Bronchial epithelial cell (primary cell): Measurements from ENCODE around the gene ZFAND3. TPM values are rescaled to one million over a fixed set of nuclear protein-coding genes. Genes with fewer than 3 reads are reported as not detected.
"Not testable (repeated sequence)": the region's sequence is repeated elsewhere in the genome, so short reads cannot be mapped to it uniquely, and the experiment has no call there.

Experiments used
- DNase-seq: peaks from one replicate; pipeline ENCODE4 v3.0.0-alpha.2; 2010; ENCODE audit warnings: low read depth
- FAIRE-seq: peaks from 2 replicates; lab custom pipeline; 2011; peaks lifted over from hg19 to GRCh38; lab: Jason Lieb, UNC
- H3K27me3 ChIP-seq: 2 replicates; pipeline ENCODE4 v1.5.1; 2011; ENCODE audit warnings: low read length; ENCODE audit not compliant: control insufficient read depth, insufficient read depth
- H3K36me3 ChIP-seq: 2 replicates; pipeline ENCODE4 v1.5.1; 2011; ENCODE audit warnings: low read length; ENCODE audit not compliant: control insufficient read depth, insufficient read depth
- H3K4me3 ChIP-seq: 2 replicates; pipeline ENCODE4 v1.5.1; 2011; ENCODE audit warnings: mild to moderate bottlenecking, low read depth, low read length, control low read depth
- total RNA-seq: library from RNA; depleted of rRNA; stranded (reverse); fragments of >200 nt; gene quantifications from 2 replicates; pipeline ENCODE4 v1.2.1, GENCODE V29; 2014
- TF ChIP-seq, protein P1 (sequence below): IDR thresholded peaks from 2 replicates; pipeline ENCODE4 v1.5.1; 2011; ENCODE audit warnings: mild to moderate bottlenecking, moderate library complexity, low read length, control low read depth, inconsistent platforms; ENCODE audit not compliant: insufficient read depth, severe bottlenecking

Gene ZFAND3
- total RNA-seq, 1 donor from 2014 or later: 25.5 TPM

DNA sequence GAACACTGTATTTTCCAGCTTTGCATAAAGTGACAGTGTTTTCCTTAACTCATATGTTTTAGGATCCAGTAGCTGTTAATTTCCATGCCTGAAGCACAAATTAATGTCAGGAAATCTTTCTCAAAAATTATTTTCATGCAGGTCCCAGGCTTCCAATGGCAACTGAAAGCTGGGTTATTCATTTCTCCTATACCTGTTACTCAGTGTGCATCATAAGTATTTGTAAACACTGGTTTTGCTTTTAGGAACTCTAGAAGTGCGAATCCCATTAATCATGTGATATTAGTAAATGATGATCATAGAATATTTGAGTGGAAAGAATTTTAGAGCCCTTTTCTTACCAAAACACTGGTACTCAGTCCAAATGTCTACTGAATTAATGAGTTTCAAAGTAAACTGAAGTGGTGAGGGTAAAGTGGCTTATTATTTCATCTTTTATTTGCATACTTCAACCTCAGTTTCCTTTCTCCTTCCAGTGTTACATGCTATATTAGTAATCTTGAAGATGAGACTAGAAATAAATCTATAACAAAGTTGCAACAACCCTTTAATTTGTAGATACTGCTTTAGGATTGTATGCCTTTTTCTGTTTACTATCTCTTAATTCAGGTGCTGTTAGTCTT lies 124.0 kb downstream of the ZFAND3 start:
- FAIRE-seq (no peak), DNase-seq (peak; percentile 52)
- no peaks in the 10 kb centered on the region for H3K27me3 ChIP-seq
- no peak overlapping the region for H3K4me3 ChIP-seq
- TF ChIP-seq, protein P1, sequence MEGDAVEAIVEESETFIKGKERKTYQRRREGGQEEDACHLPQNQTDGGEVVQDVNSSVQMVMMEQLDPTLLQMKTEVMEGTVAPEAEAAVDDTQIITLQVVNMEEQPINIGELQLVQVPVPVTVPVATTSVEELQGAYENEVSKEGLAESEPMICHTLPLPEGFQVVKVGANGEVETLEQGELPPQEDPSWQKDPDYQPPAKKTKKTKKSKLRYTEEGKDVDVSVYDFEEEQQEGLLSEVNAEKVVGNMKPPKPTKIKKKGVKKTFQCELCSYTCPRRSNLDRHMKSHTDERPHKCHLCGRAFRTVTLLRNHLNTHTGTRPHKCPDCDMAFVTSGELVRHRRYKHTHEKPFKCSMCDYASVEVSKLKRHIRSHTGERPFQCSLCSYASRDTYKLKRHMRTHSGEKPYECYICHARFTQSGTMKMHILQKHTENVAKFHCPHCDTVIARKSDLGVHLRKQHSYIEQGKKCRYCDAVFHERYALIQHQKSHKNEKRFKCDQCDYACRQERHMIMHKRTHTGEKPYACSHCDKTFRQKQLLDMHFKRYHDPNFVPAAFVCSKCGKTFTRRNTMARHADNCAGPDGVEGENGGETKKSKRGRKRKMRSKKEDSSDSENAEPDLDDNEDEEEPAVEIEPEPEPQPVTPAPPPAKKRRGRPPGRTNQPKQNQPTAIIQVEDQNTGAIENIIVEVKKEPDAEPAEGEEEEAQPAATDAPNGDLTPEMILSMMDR: no peak
- H3K36me3 ChIP-seq: no peaks in the 10 kb centered on the region

DNA sequence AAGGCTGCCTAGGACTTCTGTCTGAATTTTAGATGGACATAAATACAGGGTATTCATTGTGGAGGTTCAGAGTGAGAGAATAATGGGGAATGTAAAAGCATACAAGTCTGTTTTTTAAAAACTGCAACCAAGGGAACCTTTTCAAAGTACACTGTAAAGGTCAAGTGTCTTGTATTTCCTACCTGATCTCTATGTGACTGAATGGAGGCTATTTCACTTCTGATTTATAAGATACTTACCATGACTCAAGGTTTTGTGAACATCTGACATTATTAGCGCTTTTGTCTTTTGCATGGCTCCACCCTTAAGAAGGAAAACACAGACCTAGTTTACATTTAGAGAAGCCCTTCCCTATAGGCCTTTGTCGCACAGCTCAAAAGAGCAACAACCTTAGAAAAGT lies 126.5 kb downstream of the ZFAND3 start:
- Histone ChIP-seq H3K36me3 (no peaks in the 10 kb centered on the region), H3K27me3 (no peaks in the 10 kb centered on the region), H3K4me3 (no peak overlapping the region)
- no peak for FAIRE-seq
- TF ChIP-seq, protein P1: no peak
- no peak for DNase-seq

DNA sequence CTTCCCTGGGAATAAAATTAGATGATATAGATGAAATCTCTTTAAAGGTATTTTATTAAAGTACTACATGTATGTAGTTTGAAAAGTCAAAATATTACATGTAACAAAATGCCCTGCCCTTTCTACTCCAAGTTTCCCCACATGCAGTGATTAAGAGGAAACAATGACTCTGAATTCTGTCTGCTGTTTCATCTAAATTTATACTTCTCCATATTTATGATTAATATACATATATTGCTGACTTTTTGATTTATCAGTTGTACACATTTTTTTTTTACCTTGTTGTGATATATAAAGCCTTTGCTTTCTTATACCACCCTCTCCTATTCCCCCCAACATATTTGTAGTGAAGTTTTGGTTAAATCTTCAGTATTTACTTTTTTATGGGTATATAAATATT lies 127.9 kb downstream of the ZFAND3 start:
- TF ChIP-seq, protein P1: no peak
- no peak for FAIRE-seq
- no peaks in the 10 kb centered on the region for H3K27me3 ChIP-seq
- H3K36me3 ChIP-seq: no peaks in the 10 kb centered on the region
- no peak overlapping the region for H3K4me3 ChIP-seq
- DNase-seq: no peak

DNA sequence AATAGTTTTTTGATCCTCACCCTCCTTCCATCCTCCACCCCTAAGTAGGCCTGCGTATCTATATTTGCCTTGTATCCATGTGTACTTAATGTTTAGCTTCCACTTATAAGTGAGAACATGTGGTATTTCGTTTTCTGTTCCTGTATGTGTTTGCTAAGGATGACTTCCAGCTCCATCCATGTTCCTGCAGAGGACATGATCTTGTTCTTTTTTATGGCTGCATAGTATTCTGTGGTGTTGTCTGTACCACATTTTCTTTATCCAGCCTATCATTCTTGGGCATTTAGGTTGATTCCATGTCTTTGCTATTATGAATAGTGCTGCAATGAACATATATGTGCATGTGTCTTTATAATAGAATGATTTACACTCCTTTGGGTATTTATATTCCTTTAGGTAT lies 129.1 kb downstream of the ZFAND3 start:
- H3K4me3 ChIP-seq, FAIRE-seq, H3K27me3 ChIP-seq, H3K36me3 ChIP-seq, DNase-seq: not testable (repeated sequence)

DNA sequence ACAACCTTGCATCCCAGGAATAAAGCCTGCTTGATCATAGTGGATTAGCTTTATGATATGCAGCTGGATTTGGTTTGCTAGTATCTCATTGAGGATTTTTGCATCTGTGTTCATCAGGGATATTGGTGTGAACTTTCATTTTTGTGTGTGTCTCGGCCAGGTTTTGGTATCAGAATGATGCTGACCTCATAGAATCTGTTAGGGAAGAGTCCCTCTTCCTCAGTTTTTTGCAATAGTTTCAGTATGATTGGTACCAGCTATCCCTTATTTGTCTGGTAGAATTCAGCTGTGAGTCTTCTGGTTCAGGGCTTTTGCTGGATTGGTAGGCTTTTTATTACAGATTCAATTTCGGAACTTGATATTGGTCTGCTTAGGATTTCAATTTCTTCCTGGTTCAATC lies 132.5 kb downstream of the ZFAND3 start:
- FAIRE-seq: no peak
- DNase-seq: no peak
- H3K27me3 ChIP-seq: no peaks in the 10 kb centered on the region
- H3K36me3 ChIP-seq: no peaks in the 10 kb centered on the region
- no peak overlapping the region for H3K4me3 ChIP-seq
- TF ChIP-seq, protein P1: no peak

DNA sequence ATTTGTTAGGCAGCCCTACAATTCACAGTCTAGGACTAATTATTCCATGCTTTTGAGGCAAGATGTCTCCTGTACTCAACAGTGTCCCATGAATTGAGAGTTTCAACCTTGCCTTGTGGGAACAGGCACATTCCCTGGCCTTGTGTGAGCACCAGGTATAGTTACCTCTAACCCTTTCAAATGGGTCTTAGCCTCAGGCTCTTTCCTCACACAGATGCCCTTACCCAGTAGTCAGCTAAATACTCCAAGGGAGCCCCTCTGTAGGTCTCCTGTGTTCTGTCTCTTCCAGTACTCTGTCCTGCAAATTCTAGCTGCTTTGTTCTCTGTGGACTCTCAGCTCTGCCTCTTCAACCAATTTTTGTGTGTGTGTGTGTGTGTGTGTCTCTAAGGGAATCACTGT lies 135.3 kb downstream of the ZFAND3 start:
- H3K4me3 ChIP-seq: no peak overlapping the region
- DNase-seq (no peak), FAIRE-seq (no peak)
- no peaks in the 10 kb centered on the region for H3K27me3 ChIP-seq
- H3K36me3 ChIP-seq: no peaks in the 10 kb centered on the region
- TF ChIP-seq, protein P1: no peak
